HG02852 (cell line): ENCODE measurements around the gene PCP4.

ENCODE experiments used
- ATAC-seq: cut with Tn5 transposase; IDR thresholded peaks from one replicate; pipeline ENCODE4 v1.9.1; 2021; ENCODE audit warnings: mild to moderate bottlenecking, moderate library complexity; ENCODE audit not compliant: unreplicated experiment

PCP4 gene

DNA sequence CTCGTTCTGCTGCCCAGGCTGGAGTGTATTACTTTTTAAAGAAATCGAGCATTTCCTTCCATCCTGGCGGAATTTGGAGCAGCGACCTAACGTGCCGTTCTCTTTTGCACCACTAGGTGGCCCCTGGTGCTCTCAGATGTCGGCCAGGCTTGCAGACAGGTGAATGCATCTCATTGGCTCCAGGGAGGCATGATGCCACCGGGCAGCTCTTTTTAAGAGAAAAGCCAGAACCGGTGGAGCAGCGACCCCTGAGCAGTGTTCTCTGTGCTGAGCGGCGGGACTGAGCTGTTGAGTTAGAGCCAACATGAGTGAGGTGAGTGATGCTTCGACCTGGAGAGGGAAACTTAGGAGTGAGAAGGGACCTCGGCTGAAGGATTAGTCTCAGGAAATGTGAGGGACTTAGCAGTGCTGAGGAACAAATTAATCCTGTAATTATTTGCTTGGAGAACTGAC lies at the start of gene PCP4:
TSS of gene PCP4 (plus strand) at position 241 of the 453 bp plus-strand sequence. CDS start at position 305, 64 bp downstream.
- ATAC-seq = no peak

DNA sequence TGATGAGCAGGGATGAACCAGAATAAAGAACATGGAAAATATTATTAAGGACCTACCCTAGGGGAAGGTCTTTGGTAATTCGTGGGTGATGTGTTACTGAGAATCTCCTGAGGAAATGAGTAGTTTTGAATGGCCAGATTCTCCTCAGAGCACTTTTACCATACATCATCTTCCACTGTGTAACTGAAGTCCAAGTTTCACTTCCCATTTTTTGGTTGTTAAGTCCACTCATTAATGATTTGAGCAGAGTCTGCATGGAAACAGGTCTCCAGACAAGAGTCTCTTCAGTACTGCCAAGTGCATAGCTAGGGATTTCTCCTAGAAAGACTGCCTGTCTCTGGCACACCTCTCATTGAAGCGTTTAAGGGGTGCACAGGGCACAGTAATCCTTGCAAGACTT lies 48.7 kb upstream of the PCP4 start:
- no peak for ATAC-seq

DNA sequence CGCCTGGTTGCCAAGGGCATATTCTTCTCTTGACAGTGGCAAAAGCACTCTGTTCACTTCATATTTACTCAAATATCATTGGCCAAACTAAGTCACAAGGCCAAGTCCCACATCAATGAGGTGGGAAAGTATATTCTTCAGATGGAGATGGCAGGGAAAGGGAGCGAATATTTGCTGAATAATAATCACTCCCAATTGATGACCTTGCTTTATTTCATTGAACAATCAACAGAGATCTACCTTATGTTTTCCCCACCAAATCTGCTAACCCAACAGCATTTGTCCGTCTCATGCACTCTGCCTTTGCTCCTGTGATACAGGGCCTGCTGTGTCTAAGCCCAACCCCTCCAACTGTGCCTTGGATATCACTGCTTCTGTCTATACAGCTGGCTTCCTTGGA lies 45.2 kb upstream of the PCP4 start:
- no peak for ATAC-seq

DNA sequence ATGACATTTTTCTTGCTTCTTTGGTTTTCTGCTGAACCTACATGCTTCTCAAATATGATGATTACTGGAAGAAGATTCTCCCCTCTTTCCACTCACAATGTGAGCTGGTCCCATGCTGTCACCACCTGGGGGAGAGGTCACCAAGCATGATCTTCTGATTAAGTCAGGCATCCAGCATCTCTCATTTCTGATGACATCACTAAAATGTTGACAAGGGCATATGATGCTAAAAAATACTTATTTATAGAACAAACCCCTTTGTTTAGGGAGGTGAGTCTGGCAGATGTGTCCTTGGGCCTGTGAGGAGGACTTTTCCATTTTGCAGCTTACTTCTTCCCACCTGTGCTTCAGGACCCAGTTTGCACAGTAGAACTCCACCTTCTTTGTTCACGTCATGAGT lies 42.0 kb upstream of the PCP4 start:
- no peak for ATAC-seq

DNA sequence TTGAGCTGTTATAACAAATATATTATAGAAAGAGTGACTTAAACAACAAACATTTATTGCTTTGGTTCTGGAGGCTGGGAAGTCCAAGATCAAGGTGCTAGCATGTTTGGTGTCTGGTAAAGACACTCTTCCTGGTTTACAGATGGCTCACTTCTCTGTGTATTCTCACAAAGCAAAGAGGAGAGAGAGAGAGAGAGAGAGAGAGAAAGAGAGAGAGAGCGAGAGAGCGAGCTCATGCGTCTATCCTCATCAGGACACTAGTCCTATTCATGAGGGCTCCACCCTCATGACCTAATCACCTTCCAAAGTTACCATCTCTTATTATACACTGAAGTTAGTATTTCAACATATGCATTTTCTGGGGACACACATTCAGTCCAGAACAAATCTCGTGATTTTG lies 32.7 kb upstream of the PCP4 start:
- no peak for ATAC-seq

DNA sequence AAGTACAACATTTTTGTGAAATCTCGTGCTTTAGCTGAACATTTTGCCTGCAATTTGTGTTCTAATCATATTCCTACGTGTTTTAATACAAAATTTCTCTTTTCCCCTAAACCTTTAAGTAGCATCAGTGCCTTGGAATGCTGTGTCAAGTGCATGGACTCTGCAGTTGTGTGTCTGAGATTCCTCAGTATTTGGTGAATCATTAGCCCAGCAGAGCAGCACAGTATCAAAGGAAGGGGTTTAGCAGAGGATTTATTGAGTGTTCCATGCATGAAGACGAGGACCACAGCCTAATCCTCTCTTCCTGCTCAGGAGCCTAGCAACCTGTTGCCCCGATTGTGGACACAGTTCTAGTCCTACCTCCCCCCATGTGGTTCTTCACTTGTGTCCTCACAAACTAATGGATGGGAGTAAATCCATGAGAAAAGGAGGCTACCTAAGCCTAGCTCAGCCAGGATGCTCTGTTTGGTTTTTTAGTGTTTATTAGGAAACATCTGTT lies 29.3 kb upstream of the PCP4 start:
- no peak for ATAC-seq

DNA sequence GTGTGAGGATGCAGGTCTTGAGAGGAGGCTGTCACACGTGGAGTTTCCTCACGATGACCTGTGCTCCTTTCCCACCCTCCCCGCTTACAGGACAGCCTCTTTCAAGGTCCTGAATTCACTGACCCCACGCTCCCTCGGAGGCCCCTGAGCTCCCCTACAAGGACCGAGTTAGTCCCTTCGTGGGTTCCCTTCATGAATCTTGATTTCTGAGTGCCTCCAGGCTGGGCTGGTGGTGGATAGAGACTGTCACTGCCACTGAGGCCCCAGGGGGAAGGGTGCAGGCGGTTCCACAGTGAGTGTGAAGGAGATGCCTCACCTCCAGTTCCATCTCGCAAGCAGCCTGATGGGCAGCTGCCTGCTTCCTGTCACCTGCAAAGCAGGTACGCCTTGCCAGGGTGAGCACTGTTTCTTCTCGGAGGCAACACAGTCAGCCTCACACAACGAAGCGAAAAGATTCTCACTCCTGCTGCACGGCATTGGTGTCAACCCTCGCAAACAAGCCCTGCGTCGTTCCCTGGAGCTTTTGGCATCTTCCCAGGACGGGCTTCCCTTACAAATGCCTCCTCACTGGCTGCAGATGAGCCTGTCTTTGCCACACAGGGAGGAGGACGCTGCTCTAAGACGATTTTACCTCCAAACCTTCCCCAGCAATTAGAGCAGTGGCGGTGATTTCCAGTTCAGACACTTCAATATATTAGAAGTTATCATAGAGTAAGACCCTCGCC lies 26.7 kb upstream of the PCP4 start:
- ATAC-seq = no peak

DNA sequence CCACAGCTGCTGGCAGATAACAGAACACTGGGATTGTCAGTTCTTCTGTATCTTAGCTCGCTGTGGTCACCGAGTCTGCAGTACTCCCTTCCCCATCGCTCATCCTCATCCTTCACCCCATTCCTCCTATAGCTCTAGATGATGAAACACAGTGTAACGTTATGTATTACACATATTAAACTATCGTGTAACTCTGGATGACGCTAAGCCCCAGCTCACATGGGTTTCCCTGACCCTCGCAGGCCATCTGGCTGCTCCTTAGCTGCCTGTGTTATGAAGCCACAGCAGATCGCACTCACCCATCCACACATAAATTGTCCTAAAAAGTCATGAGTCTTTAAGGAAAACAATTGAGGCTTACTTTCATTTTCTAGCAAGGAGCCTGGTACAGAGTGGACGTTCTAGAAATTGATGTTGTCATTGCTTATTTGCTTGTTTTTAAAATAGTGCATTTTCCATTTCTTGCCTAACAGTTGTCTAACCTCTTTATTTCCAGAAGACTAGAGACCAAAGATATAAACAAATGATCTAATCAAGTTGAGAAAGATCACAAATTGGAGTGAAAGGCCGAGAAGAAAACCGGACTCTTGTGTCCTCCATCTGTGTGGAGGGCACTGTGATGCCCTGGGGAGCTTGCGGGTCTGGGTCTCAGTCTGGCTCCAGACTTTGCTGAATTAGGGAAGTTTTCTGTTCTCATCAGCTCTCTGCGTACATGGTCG lies 24.3 kb upstream of the PCP4 start:
- no peak for ATAC-seq

DNA sequence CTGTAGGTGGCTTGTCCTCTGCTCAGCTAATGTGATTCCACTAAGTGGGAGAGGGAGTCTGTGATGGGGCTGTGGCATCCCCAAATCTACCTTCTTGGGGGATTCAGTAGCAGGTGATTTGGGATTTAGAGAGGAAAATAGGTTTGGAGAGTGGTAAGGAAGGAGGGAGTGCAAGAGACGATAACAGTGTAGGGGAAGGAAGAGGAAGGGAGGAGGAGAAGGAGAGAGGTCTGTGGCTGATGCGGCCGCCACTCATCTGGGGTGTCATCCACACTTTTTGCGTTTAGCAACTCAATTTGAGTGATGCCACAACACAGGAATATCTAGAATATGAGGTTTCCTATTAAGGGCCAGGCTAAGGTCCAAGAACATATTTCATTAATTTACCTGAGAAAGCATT lies 23.8 kb upstream of the PCP4 start:
- ATAC-seq = no peak

DNA sequence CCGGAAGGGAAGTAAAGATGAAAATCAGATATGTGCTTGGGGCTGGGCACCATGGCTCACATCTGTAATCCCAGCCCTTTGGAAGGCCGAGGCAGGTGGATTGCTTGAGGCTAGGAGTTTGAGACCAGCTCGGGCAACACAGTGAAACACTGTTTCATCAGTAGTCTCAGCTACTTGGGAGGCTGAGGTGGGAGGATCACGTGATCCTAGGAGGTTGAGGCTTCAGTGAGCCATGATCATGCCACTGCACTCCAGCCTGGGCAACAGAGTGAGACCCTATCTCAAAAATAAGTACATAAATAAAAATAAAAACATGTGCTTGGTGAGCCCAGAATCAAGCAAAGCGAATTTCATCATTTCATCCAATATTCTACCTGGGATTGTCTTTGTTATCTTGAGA lies 23.3 kb upstream of the PCP4 start:
- ATAC-seq = no peak

DNA sequence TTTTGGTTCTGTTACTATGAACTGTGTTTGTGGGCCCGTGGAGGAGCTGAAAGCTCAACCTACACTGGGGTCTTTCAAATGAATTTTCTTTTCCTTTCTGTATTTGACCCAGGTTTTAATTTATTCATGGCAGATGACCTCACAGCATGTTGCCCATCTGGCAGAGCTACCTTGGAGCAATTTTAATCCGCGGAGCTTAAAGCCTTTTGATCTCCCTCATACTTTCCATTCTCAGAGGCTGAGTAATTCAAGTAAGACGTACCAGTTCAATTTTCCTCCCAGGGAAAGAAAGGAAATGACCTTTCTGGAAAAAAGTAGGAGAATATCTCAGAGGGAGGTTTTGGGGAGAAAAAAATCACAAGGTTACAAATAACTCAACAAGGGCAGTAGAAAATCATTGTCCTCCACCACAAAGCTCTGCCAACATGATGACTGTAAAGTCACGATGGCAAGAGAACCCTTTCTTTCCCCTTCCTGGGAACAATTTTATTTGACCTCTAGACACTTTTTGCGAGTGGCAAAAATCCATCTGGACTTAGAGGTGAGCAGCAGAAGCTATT lies 21.6 kb upstream of the PCP4 start:
- no peak for ATAC-seq

DNA sequence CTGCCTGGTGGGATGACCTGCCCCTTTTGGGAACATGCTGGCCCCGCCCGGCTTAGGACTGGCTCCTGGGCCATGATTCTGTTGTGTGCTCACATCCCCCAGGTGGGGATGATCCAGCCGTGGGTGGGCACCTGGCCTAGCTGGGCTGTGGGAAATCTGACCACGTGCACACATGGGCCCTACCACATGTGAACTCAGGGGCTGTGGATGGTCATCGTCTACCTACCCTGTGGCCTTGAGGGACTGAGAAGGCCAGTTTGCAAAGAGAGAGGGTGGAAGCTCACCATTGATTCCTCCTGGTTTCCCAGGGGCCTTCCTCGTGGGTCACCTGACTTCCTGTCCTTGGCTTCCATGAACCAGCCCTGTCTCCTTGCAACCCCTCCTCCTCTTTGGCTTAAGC lies 19.4 kb upstream of the PCP4 start:
- no peak for ATAC-seq

DNA sequence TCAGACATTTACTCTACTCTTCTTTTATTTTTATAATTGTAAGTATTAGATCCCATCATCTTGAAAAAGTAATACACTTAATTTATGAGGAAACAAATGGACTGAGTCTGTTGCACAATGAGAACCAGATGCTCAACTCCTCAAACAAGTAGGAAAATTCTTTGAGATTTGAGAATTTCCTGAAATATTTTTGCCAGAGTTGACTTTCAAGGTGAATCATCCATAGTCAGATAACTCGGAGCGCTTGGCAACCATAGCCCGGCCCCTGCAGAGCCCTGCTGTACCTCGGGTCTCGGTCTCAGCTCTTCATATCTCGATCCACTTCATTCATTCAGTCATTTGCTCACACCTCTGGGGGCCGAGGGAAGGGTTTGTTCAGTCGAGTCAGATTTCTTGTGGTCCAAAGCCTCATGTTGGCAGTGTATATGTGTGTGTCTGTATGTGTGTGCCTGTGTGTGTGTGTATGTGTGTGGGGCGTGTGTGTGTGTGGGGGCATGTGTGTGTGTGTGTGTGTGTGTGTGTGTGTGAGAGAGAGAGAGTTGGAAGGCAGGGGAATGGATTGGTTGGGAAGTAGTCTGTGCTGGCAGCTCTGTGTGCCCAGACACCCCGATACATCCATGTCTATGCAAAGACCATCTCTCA lies 18.1 kb upstream of the PCP4 start:
- no peak for ATAC-seq

DNA sequence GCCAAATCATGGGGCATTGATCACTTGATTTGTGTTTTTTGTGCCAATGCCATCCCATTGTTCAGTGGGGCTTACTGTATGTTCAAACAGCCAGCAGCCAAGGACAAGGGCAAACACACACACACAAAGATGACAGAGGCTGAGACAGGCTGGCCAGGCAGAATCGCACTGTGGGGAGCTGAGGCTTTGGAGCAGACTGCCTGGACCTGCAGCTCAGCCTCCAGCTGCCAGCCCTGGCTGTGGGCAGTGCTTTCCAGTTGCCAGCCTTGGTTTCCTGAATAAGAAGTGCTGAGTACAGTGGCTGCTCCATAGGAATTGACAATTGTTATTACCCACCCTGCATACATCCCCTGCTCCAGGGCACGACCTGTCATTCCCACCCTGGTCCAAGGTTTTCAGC lies 16.9 kb upstream of the PCP4 start:
- no peak for ATAC-seq

DNA sequence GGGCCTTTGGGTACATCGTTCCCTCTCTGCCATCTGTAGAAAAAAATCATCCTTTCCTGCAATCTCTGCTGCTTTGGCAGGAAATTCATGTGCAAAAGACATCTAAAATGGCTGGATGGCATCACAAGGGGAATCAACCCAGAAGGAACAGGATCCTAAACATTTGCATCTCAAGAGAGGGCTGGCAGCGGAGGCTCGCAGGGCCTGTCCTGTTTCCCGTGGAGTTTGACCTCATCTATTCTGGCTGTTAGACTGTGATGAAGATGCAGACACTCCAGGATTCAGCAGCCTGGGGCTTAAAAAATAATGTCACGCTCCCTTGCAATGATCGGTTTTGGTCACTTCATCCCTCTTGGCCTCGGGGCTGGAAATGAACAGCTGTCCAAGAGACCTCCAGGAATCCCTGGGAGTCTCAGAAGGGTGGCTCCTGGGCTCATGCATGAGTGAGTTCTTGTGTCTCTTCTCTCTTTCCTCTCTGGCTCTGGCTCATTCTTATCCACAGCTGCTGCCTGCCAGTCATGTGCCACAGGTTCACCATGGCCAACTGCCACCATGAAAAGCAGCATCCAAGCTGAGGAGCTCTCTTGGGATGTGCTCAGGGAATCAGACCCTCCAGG lies 16.1 kb upstream of the PCP4 start:
- no peak for ATAC-seq

DNA sequence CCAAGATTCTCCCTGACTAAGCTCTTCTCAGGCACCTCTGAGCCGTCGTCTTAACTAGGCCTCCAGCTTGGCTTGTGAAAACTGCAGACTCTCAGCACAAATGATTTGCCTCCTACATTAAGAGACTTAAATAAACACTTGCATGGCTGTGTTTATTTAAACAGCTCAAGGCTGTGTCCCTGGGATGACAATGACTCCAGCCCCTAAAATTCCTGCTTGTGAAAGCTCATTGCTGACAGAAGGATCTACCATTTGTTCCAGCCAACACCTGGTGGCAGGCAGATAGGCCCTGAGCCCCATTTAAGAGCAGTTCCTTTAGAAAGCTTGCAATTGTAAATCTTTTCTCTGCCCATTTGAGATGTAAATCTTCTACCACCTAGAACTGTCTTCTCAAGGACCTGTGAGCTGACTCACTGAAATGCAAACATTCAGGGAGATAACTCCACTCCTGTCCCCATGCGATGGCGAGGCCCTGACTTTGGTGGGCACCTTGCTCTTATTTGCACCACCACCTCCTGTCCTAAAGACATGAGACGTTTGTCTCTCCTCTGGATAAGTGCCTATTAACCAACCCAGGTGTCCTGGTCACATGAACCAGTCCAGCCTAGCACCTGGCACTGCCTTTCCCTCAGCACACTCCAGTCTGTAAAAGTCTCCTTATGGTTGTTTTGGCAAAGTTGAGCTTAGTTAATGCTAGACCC lies 15.1 kb upstream of the PCP4 start:
- ATAC-seq = no peak

DNA sequence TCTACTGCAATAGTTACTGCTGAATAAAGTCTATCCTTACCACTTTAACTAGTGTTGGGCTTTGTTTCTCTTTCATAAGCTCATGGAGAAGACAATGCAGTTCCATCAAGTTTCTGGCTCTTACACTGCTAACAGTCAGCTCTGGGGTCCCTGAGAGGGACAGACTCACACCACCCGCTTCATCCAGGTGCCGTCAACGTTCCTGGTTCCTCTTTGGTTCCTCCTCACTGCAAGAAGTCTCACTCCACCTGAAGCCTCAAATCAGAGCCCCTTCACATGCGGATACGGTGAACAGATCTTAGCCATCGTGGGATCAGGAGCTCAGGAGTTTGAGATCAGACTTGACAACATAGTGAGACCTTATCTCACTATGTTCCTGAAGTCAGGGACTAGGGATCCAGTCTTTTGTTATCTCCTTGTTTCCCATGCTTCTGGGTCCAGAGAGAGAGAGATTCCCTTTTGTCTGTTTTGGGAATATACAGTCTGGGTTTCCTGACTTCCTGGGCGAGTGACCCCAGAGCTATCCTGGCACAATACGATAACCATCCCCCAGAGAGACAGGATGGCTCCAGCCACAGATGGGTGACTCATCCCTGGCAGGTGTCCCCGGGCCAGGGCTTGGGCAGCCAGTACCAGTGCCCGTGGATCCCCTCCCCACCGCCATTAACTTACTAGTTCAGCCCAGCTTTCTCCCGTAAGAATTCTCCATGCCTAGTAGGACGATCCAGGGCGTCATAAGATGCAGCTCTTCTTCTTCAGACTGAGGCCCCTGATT lies 14.3 kb upstream of the PCP4 start:
- ATAC-seq = no peak

DNA sequence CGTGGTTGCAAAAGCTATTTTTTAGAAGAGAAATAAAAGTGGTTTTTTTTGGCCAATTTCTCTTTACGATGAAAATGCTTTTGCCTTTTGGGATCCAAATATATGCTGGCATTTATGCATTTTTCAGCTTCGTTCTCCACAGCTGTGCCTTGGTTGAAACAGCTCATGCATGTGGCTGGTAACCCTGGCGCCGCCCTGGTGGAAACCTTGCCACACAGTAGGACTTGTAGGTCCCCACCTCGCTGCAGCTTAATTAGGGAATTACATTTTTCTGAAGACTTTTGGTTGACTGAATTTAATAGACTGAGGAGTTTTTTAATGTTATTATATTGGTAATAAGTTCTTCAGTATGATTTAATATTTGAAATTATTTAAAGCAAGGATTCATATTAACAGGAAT lies 12.7 kb upstream of the PCP4 start:
- no peak for ATAC-seq

DNA sequence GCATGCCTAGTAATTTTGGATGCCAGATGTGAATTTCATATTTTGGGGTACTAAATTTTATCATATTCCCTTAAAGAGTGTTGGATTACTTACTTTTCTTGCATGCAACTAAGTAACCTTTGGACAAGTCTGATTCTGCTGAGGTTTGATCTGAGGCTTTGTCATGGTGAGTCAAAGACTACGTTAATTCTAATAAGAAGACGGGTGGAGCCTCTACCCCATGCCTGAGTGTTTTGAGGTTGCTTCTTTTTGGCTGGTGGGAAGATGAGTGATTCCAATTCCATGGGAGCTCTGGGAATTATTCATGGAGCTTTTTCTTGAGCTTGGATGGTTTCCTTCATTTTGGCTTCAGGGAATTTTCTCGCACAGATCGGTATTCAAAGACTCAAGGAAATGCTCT lies 11.6 kb upstream of the PCP4 start:
- ATAC-seq = no peak

DNA sequence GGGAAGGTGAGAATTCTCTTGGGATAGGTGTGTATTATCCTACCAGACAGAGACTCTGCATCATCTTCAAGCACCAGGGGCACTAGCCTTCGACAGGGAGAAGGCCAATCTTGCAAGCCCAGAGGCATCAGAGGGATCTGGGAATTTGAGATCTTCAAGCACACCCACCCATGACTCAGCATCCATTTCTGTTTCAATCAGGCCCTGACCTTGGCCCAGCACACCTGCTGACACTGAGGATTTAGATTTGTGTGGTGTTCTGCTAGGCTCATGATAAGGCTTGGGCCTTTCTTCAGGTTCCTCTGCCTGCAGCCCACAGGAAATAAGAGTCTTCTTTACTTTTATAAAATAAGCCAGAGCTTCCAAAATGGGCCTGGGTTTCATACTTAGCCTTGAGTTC lies 6.6 kb upstream of the PCP4 start:
- no peak for ATAC-seq
